ENCODE results near the gene CRHR2. TPM values are rescaled to one million over a fixed set of nuclear protein-coding genes. Genes with fewer than 3 reads are reported as not detected.

The CRHR2 gene
- total and polyA plus RNA-seq, 2 experiments from 2014 or later: 0.14 to 1.4 TPM

DNA sequence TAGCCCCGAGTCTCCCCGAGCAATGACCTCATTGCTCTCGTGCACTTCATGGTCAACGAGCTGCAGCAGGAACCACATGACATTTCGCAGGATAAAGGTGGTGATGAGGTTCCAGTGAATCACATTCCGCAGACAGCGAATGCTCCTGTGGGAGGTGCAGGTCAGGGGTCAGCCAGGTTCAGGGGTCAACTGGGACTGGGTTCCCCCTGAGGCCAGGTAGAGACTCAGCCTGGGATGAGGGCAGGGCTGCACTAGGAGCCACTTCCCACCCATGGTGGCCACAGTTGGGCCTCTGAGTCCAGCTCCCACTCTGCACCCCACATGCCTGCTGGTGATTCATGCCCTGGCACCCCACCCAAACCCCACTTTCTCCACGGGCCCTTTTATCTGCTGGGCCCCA is 17.2 kb downstream of the CRHR2 start (continued):
- TF ChIP-seq, protein P1, sequence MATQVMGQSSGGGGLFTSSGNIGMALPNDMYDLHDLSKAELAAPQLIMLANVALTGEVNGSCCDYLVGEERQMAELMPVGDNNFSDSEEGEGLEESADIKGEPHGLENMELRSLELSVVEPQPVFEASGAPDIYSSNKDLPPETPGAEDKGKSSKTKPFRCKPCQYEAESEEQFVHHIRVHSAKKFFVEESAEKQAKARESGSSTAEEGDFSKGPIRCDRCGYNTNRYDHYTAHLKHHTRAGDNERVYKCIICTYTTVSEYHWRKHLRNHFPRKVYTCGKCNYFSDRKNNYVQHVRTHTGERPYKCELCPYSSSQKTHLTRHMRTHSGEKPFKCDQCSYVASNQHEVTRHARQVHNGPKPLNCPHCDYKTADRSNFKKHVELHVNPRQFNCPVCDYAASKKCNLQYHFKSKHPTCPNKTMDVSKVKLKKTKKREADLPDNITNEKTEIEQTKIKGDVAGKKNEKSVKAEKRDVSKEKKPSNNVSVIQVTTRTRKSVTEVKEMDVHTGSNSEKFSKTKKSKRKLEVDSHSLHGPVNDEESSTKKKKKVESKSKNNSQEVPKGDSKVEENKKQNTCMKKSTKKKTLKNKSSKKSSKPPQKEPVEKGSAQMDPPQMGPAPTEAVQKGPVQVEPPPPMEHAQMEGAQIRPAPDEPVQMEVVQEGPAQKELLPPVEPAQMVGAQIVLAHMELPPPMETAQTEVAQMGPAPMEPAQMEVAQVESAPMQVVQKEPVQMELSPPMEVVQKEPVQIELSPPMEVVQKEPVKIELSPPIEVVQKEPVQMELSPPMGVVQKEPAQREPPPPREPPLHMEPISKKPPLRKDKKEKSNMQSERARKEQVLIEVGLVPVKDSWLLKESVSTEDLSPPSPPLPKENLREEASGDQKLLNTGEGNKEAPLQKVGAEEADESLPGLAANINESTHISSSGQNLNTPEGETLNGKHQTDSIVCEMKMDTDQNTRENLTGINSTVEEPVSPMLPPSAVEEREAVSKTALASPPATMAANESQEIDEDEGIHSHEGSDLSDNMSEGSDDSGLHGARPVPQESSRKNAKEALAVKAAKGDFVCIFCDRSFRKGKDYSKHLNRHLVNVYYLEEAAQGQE (IDR thresholded peaks at IDR 0.05; ENCODE audit: unreplicated experiment): no peak
- TF ChIP-seq, protein P2, sequence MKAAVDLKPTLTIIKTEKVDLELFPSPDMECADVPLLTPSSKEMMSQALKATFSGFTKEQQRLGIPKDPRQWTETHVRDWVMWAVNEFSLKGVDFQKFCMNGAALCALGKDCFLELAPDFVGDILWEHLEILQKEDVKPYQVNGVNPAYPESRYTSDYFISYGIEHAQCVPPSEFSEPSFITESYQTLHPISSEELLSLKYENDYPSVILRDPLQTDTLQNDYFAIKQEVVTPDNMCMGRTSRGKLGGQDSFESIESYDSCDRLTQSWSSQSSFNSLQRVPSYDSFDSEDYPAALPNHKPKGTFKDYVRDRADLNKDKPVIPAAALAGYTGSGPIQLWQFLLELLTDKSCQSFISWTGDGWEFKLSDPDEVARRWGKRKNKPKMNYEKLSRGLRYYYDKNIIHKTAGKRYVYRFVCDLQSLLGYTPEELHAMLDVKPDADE (IDR thresholded peaks at IDR 0.05): no peak
- TF ChIP-seq NANOG (IDR thresholded peaks at IDR 0.05; ENCODE audit: borderline replicate concordance) (no peak), STAT1 (IDR thresholded peaks at IDR 0.05; ENCODE audit: unreplicated experiment) (no peak), POLR2AphosphoS5 (IDR thresholded peaks at IDR 0.05; ENCODE audit: low read depth) (no peak), JUNB (IDR thresholded peaks at IDR 0.05; ENCODE audit: unreplicated experiment) (no peak), ZNF331 (CRISPR knock-in tag; IDR thresholded peaks at IDR 0.05; ENCODE audit: low read depth) (no peak), EZH2phosphoT487 (IDR thresholded peaks at IDR 0.05; ENCODE audit: unreplicated experiment) (no peak)

DNA sequence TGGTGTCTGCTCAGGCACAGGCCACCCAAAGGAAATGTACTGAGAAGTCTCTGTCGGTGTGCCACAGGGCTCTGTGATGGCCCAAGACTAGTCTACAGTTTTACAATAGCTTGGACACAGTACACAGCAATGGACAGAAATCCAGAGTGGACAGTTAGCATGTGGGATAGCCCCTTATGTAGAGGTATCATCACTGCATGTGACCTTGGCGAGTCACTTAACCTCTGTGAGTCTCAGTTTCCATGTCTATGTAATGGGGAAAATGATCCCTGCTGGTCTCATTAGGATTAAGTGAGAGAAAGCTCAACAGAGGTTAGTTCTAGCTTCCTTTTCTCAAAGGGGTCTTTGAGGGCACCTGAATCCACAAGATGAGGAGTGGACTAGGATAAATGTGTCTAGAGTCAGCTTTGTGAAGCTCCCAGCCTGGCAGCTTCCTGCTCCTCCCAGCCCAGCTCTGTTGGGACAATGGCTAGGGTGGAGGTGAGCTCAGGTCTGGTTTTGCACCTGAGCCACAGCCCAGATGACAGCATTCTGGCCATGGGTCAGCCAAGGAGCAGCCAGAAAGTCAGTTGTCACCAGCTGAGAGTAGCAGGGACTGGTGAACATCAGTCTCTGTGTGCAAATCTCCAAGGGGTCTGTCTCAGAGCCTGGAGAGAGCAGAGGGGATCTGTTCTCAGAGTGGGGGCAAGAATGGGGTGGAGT is 17.9 kb downstream of the CRHR2 start:
- ATAC-seq: no peak
- no peaks in the 10 kb centered on the region for H3K4me1 ChIP-seq (ENCODE audit: insufficient read depth)
- Mint-ChIP-seq H3K9me3 (no peaks in the 10 kb centered on the region), H3K4me1 (peaks cover 12% of the 10 kb centered on the region), H3K36me3 (ENCODE audit: low read depth) (no peaks in the 10 kb centered on the region), H3K27ac (no peak overlapping the region), H3K4me3 (no peak overlapping the region), H3K27me3 (ENCODE audit: insufficient read depth, low read depth, poor library complexity) (peaks cover 9% of the 10 kb centered on the region)
- H3F3A ChIP-seq (replicated peaks; ENCODE audit: low read depth): no peaks in the 10 kb centered on the region
- 0 out of 2 replicates have a peak, but pooled peaks cover 4% of the 10 kb centered on the region for H4K20me1 ChIP-seq (replicated peaks; ENCODE audit: insufficient read depth)
- 0 out of 2 replicates have a peak, but pooled peaks cover under 1% of the 10 kb centered on the region for H3K9me2 ChIP-seq (ENCODE audit: insufficient read depth)
- H3K4me2 ChIP-seq: no peak overlapping the region
- no peak for DNase-seq (ENCODE audit: low spot score)
- no peaks in the 10 kb centered on the region for H3K36me3 ChIP-seq (ENCODE audit: insufficient read depth)
- H3K79me2 ChIP-seq (replicated peaks; ENCODE audit: insufficient read depth): no peaks in the 10 kb centered on the region
- H2AFZ ChIP-seq: no peak overlapping the region
- H3K27ac ChIP-seq (ENCODE audit: low read depth): no peak overlapping the region
- no peak overlapping the region for H3K4me3 ChIP-seq
- H3K27me3 ChIP-seq (ENCODE audit: insufficient read depth): no peaks in the 10 kb centered on the region
- TF ChIP-seq ZNF114 (CRISPR knock-in tag; IDR thresholded peaks at IDR 0.05) (no peak), NANOG (IDR thresholded peaks at IDR 0.05; ENCODE audit: borderline replicate concordance) (no peak), JUNB (IDR thresholded peaks at IDR 0.05; ENCODE audit: unreplicated experiment) (no peak), CREB1 (CRISPR knock-in tag; IDR thresholded peaks at IDR 0.05; ENCODE audit: low read depth) (no peak), POLR2AphosphoS5 (IDR thresholded peaks at IDR 0.05; ENCODE audit: low read depth) (no peak), EZH2 (IDR thresholded peaks at IDR 0.05; ENCODE audit: low read depth, unreplicated experiment) (no peak), ZNF331 (CRISPR knock-in tag; IDR thresholded peaks at IDR 0.05; ENCODE audit: low read depth) (no peak), STAT1 (IDR thresholded peaks at IDR 0.05; ENCODE audit: unreplicated experiment) (no peak)
- TF ChIP-seq, protein P2 (IDR thresholded peaks at IDR 0.05): no peak
- TF ChIP-seq, protein P3, sequence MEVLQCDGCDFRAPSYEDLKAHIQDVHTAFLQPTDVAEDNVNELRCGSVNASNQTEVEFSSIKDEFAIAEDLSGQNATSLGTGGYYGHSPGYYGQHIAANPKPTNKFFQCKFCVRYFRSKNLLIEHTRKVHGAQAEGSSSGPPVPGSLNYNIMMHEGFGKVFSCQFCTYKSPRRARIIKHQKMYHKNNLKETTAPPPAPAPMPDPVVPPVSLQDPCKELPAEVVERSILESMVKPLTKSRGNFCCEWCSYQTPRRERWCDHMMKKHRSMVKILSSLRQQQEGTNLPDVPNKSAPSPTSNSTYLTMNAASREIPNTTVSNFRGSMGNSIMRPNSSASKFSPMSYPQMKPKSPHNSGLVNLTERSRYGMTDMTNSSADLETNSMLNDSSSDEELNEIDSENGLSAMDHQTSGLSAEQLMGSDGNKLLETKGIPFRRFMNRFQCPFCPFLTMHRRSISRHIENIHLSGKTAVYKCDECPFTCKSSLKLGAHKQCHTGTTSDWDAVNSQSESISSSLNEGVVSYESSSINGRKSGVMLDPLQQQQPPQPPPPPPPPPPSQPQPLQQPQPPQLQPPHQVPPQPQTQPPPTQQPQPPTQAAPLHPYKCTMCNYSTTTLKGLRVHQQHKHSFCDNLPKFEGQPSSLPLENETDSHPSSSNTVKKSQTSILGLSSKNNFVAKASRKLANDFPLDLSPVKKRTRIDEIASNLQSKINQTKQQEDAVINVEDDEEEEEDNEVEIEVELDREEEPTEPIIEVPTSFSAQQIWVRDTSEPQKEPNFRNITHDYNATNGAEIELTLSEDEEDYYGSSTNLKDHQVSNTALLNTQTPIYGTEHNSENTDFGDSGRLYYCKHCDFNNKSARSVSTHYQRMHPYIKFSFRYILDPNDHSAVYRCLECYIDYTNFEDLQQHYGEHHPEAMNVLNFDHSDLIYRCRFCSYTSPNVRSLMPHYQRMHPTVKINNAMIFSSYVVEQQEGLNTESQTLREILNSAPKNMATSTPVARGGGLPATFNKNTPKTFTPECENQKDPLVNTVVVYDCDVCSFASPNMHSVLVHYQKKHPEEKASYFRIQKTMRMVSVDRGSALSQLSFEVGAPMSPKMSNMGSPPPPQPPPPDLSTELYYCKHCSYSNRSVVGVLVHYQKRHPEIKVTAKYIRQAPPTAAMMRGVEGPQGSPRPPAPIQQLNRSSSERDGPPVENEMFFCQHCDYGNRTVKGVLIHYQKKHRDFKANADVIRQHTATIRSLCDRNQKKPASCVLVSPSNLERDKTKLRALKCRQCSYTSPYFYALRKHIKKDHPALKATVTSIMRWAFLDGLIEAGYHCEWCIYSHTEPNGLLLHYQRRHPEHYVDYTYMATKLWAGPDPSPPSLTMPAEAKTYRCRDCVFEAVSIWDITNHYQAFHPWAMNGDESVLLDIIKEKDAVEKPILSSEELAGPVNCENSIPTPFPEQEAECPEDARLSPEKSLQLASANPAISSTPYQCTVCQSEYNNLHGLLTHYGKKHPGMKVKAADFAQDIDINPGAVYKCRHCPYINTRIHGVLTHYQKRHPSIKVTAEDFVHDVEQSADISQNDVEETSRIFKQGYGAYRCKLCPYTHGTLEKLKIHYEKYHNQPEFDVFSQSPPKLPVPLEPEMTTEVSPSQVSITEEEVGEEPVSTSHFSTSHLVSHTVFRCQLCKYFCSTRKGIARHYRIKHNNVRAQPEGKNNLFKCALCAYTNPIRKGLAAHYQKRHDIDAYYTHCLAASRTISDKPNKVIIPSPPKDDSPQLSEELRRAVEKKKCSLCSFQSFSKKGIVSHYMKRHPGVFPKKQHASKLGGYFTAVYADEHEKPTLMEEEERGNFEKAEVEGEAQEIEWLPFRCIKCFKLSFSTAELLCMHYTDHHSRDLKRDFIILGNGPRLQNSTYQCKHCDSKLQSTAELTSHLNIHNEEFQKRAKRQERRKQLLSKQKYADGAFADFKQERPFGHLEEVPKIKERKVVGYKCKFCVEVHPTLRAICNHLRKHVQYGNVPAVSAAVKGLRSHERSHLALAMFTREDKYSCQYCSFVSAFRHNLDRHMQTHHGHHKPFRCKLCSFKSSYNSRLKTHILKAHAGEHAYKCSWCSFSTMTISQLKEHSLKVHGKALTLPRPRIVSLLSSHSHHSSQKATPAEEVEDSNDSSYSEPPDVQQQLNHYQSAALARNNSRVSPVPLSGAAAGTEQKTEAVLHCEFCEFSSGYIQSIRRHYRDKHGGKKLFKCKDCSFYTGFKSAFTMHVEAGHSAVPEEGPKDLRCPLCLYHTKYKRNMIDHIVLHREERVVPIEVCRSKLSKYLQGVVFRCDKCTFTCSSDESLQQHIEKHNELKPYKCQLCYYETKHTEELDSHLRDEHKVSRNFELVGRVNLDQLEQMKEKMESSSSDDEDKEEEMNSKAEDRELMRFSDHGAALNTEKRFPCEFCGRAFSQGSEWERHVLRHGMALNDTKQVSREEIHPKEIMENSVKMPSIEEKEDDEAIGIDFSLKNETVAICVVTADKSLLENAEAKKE (CRISPR knock-in tag; IDR thresholded peaks at IDR 0.05): no peak

Data from GM23338 (cell line).